ENCODE results near the gene QPCTL. TPM values are rescaled to one million over a fixed set of nuclear protein-coding genes. Genes with fewer than 3 reads are reported as not detected.

QPCTL gene
- total and polyA plus RNA-seq, 2 of the 13 experiments (the other 11 are each of a cell fraction or from before 2014, with no cell fraction given), result 16.0 to 19.1 TPM

DNA sequence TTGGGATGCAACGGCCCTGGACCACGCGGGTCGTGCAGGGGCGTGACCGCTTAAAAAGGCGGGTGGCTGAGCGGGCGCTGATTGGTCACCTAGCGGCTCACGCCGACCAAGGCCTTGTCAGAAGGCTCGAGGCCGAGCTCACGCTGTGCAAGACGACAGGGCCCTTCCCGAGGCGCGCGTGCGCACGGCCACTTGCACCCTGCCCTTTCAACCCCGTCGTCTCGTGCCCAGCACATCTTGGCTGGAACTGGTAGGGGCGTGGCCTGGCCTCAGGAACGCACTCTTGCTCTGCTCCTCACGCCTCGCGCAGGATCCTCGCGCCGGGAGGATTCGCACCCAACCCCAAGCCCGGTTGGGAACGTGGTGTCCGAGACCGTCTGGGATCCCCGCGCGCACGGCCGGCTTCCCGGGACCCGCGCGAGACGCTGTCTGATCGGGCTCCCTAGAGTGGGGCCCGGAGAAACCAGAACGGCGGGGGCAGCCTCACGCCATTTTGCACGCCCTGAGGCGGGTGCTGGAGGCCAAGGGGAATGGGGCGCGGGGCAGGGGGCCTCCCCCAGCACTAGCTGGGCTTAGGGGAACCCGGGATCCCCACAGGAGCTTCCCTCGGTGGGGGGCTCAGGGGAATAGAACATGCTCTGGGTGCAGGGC, 40.8 kb downstream of the QPCTL start, which contains the start of gene MEIOSIN (continued):
- TF ChIP-seq, protein P1, sequence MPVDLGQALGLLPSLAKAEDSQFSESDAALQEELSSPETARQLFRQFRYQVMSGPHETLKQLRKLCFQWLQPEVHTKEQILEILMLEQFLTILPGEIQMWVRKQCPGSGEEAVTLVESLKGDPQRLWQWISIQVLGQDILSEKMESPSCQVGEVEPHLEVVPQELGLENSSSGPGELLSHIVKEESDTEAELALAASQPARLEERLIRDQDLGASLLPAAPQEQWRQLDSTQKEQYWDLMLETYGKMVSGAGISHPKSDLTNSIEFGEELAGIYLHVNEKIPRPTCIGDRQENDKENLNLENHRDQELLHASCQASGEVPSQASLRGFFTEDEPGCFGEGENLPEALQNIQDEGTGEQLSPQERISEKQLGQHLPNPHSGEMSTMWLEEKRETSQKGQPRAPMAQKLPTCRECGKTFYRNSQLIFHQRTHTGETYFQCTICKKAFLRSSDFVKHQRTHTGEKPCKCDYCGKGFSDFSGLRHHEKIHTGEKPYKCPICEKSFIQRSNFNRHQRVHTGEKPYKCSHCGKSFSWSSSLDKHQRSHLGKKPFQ (CRISPR knock-in tag; IDR thresholded peaks at IDR 0.05; ENCODE audit: insufficient replicate concordance), result no peak
- TF ChIP-seq, protein P2, sequence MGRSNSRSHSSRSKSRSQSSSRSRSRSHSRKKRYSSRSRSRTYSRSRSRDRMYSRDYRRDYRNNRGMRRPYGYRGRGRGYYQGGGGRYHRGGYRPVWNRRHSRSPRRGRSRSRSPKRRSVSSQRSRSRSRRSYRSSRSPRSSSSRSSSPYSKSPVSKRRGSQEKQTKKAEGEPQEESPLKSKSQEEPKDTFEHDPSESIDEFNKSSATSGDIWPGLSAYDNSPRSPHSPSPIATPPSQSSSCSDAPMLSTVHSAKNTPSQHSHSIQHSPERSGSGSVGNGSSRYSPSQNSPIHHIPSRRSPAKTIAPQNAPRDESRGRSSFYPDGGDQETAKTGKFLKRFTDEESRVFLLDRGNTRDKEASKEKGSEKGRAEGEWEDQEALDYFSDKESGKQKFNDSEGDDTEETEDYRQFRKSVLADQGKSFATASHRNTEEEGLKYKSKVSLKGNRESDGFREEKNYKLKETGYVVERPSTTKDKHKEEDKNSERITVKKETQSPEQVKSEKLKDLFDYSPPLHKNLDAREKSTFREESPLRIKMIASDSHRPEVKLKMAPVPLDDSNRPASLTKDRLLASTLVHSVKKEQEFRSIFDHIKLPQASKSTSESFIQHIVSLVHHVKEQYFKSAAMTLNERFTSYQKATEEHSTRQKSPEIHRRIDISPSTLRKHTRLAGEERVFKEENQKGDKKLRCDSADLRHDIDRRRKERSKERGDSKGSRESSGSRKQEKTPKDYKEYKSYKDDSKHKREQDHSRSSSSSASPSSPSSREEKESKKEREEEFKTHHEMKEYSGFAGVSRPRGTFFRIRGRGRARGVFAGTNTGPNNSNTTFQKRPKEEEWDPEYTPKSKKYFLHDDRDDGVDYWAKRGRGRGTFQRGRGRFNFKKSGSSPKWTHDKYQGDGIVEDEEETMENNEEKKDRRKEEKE (IDR thresholded peaks at IDR 0.05), result no peak
- TF ChIP-seq CCDC6 (CRISPR knock-in tag; IDR thresholded peaks at IDR 0.05), result no peak
- no peak for TF ChIP-seq ZNF282 (IDR thresholded peaks at IDR 0.05; ENCODE audit: partially characterized antibody)
- TF ChIP-seq GLI4 (CRISPR knock-in tag; IDR thresholded peaks at IDR 0.05; ENCODE audit: borderline replicate concordance), result no peak
